ENCODE data around the gene BLMH.
A peak's percentile ranks its signal among the peaks of the same experiment; 100 is the strongest.

Gene BLMH

DNA sequence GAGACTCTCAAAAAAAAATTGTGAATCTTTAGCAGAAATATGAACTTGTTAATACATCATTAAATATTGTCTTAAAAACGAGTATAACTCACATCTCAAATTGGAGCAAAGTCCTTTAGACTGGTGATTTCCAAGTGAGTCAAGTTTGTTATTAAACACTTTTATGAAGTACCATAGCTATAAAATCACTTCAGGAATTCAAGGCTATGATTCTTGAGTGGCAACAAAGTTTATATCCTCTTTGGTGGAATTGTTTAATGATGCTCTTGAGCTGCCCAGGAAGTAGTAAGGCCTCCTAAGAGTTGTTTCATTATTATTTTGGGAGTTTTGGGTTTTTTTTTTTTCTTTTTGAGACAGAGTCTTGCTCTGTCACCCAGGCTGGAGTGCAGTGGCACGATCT, 16.7 kb upstream of the BLMH start:
- DNase-seq: no peak

DNA sequence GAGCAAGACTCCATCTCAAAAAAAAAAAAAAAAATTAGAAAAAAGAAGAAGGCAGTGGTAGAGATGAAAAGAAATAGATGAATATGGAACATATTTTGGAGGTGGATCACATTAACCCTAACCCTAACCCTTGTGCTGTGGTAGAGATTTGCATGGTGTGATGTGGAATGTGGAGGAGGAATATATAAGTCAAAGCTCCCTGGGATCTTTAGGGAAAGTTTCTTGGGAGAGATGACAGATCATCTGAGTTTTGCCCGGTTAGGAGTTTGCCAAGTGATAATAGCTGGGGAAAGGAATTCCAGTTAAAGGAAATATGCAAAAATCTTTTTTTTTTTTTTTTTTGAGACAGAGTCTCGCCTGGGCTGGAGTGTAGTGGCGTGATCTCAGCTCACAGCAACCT, 13.0 kb upstream of the BLMH start:
- no peak for DNase-seq

GRCh38 chr17:30302241-30302640, 10.5 kb upstream of the BLMH start:
- no peak for DNase-seq

DNA sequence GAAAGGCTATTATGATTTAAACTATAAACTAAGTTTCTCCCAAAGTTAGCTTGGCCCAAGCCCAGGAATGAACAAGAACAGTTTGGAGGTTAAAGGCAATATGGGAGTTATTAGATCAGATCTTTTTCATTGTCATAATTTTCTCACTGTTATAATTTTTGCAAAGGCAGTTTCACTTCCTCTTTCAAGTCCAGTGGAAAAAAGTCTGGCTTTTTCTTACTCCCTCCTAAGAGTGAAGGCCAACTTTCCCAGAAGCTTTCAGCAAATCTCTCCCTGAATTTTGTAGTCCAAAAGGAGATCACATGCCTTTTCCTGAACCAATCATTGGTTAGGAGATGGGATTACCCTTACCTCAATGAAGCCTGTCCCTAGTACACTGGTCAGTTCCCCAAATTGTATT, 9.1 kb upstream of the BLMH start:
- peak; percentile 41 to 72 (median 56) for DNase-seq

DNA sequence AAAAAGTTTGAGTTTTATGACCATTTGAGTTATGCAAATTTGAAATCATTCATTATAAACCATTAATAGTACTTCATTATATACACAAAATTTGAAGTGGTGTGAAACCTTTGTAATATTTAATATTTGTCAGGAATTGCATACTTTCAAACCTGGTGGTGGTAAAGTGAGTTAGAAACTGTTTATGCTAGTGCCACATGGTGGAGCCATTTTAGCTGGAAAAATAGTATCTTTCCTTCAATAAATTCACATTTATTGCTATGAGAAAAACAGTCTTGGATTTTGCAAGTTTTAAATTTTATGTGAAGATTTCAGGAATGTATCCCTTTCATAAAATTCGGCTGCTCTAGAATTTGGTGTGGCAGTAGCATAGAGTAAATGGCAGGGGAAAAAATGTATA, 7.3 kb upstream of the BLMH start:
- peak in 1 of 4 experiments; percentile 14 for DNase-seq

- no peak for DNase-seq
Observed at GRCh38 chr17:30297715-30298114, 6.0 kb upstream of the BLMH start.

- peak; percentile 35 to 74 (median 66) for DNase-seq
Observed at GRCh38 chr17:30296499-30297080, 4.8 kb upstream of the BLMH start.

- DNase-seq: peak in 3 of 4 experiments; percentile 41 to 63 (median 57)
Observed at GRCh38 chr17:30292286-30292858, 628 bp upstream of the BLMH start.

DNA sequence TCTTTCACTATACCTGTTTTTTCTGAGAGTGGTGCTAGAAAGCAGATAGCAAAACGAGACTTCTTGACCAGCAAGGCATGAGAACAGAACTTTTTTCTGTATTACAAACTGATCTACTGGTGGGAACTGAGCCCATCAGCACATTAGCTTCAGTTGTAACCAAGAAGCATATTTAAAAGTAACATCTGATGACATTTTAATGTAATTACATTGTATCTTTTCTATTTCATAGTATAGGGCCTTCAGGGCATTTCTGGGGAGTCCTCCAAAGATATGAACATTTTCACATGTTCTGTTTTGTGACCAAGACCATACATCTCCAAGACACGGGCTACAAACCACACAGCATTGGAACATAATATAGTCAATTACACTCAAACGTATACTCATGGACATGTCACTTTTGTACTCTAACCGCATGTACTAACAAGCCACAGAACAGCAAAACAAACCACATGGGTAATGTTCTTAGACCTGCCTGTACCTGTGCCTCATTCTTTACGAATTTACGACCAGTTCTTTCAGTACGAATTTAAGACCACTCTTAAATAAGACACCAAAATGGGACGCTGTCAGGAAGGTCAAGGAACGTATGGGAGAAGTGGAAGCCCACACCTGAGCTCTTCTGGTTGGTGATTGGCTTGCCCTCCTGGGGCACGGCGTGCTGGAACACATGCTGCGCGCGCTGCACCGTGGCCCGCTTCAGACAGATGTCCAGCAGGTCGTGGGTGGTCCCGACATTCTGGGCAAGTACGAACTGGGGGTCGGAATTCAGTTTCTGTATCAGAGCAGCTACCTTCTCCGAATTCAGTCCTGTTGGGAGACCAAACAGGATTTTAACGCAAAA, 825 bp downstream of the BLMH start:
- peak; percentile 14 to 49 (median 20) for DNase-seq

DNA sequence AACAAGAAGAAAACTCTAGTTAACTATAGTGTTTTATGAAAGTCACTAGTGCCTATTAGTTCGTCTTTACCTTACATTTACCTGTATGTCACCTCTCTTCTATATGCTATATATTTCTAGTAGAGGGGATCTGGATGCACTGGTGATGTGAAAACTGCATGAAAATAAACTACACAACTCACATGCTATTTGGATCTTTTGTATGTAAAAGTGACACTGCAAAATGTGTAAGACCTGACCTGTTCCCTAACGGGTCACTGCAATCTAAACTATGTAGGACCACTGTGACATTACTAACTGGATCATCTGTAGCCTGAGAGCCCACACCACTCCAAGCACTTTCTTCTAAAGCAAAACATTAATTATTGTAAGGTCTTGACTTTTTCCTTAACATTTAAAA, 1.7 kb downstream of the BLMH start:
- DNase-seq: no peak

GRCh38 chr17:30279156-30279555, 12.6 kb downstream of the BLMH start:
- no peak for DNase-seq

GRCh38 chr17:30278032-30278431, 13.7 kb downstream of the BLMH start:
- DNase-seq: peak in 2 of 4 experiments; percentile 15 to 22

DNA sequence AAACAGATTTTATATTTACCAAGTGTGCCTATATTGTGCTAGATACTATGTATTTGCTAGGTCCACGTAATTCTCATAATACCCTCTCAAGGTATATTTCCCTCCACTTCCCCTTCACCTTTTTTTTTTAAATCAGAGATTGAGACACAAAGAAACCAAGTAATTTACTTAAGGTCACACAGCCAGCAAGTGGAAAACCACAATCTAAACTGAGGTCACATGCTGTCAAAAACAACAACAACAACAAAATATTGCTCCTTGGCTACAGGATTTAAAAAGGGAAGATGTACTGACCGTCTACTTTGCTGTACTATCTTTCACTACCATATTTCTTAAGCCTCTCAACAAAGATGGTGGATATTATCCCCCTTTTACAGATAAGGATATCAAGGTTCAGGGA, 15.8 kb downstream of the BLMH start:
- DNase-seq: no peak

- no peak for DNase-seq
Observed at GRCh38 chr17:30274887-30275286, 16.9 kb downstream of the BLMH start.

GRCh38 chr17:30273373-30273772, 18.4 kb downstream of the BLMH start:
- DNase-seq: no peak

DNA sequence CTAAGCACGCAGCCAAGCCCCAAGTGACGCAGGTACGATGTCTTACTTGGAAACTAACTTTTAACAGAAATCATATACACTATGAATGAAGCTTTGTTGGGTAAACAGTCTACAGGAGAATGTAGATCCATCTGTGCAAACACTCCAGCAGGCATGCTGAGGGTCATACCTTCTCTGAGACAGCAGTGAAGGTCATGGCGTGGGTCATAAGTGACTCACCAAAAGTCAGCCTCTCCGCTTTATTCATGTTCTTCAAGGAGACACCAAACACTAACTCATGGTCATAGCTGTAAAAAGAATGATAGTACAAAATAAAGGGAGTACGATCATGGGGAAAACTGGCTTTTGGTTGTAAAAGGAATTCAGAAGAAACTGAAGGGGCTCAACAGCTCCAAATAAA, 20.6 kb downstream of the BLMH start:
- DNase-seq: no peak

DNA sequence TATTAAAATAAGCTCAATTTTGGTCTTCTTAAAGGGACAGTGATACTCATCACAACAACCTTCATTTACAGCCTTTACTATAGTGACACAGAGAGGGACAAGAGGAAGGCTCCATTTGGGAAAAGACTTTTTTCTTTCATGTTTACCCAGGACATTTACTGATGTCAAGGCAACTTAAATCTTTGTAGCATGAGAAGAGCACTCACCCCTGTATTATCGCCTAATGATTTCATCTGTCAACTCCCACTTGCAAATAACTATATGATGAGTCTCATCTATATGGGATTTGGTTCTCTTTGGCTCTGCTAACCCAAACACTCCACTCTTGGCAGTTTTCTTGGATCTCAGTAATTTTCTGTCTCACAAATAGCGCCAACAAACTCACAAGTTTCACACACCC, 24.1 kb downstream of the BLMH start:
- DNase-seq: no peak

- DNase-seq: no peak
Observed at GRCh38 chr17:30263552-30264333, 28.0 kb downstream of the BLMH start.

GRCh38 chr17:30256756-30257506, 34.8 kb downstream of the BLMH start:
- no peak for DNase-seq

DNA sequence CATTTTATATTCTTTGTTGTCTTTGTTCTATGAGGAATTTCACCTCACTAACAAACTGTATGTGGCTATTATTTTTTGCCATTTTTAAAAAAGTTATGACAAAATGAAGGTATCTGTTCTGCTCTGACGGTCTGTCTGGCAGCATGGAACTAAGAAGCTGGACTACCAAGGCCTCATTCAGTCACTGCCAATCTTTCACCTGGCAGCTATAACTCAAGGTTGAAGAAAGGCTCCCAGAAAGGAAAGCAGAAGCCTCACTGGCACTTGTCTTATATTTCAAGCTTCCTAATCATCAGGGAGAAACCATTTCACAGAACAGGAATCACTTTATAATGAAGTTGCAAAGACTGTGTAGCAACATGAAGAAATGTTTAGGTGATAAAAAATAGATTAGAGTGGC, 37.6 kb downstream of the BLMH start:
- DNase-seq: no peak

DNA sequence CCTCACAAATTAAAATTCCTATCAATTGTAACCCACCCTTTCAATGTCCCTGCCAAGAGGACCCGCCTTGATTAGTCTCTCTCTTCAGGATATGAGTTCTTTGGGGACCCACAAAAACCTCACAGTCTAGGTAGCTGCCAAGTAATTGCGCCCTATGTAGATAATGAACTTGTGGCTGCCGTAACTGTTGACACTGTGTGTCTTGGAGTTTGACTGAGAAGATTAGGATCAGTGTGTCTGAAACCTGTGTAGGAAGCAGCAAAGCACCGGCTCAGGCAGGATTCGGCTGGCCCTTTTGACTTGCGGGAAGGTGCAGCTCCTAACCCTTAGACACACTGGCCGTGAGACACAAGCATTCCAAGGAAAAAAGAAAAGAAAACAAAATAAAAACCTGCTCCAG, 38.4 kb downstream of the BLMH start:
- DNase-seq: no peak

- DNase-seq: no peak
Observed at GRCh38 chr17:30251931-30252330, 39.8 kb downstream of the BLMH start.
